ENCODE measurements around the gene FLT1. TPM values are rescaled to one million over a fixed set of nuclear protein-coding genes. Genes with fewer than 3 reads are reported as not detected.

FLT1 gene
- total RNA-seq, 3 donors from 2014 or later = 17.0 to 44.6 (median 29.0) TPM

DNA sequence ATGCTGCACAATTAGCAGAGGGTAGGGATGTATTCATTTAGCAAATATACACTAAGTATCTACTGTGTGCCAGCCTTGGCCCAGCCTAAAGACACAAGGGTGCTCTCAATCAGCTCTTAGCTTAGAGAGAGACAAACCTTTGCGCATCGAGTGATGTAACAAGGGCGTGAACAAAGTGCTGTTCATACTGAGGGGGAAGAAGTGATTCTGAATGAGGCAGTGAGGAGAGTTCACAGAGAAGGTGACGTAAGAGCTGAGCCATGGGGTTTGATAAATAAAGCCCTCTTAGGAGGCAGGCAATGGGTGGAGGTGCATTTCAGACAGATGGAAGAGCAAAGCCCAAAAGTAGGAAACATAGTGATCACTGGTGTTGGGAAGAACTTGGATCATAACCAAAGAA lies 68.5 kb downstream of the FLT1 start:
- H3K4me1 ChIP-seq = no peaks in the 10 kb centered on the region
- no peak for DNase-seq (ENCODE audit: low spot score in 2 of 2)
- TF ChIP-seq POLR2AphosphoS5 (IDR thresholded peaks at IDR 0.05) (no peak), POLR2A (IDR thresholded peaks at IDR 0.05) (no peak)
- TF ChIP-seq, protein P1, sequence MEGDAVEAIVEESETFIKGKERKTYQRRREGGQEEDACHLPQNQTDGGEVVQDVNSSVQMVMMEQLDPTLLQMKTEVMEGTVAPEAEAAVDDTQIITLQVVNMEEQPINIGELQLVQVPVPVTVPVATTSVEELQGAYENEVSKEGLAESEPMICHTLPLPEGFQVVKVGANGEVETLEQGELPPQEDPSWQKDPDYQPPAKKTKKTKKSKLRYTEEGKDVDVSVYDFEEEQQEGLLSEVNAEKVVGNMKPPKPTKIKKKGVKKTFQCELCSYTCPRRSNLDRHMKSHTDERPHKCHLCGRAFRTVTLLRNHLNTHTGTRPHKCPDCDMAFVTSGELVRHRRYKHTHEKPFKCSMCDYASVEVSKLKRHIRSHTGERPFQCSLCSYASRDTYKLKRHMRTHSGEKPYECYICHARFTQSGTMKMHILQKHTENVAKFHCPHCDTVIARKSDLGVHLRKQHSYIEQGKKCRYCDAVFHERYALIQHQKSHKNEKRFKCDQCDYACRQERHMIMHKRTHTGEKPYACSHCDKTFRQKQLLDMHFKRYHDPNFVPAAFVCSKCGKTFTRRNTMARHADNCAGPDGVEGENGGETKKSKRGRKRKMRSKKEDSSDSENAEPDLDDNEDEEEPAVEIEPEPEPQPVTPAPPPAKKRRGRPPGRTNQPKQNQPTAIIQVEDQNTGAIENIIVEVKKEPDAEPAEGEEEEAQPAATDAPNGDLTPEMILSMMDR (IDR thresholded peaks at IDR 0.05) = no peak
- no peak overlapping the region for H3K4me3 ChIP-seq
- intact Hi-C loops (cut with DNase I; ENCODE audit: low total_unique reads) = no loop called here
- H3K27ac ChIP-seq = no peak overlapping the region
- no peaks in the 10 kb centered on the region for H3K27me3 ChIP-seq
- H3K36me3 ChIP-seq = no peaks in the 10 kb centered on the region
- H3K9me3 ChIP-seq = no peaks in the 10 kb centered on the region

- intact Hi-C loops (cut with DNase I; ENCODE audit: low total_unique reads) = no loop called here
- Histone ChIP-seq H3K36me3 (no peaks in the 10 kb centered on the region), H3K27ac (no peak overlapping the region), H3K4me3 (no peak overlapping the region), H3K9me3 (no peaks in the 10 kb centered on the region), H3K4me1 (no peaks in the 10 kb centered on the region), H3K27me3 (no peaks in the 10 kb centered on the region)
- TF ChIP-seq, protein P1 (IDR thresholded peaks at IDR 0.05) = no peak
- TF ChIP-seq POLR2A (IDR thresholded peaks at IDR 0.05) (no peak), POLR2AphosphoS5 (IDR thresholded peaks at IDR 0.05) (no peak)
- DNase-seq (ENCODE audit: low spot score in 2 of 2) = no peak
Observed at GRCh38 chr13:28425793-28426192, 69.1 kb downstream of the FLT1 start.

- no peak for DNase-seq (ENCODE audit: low spot score in 2 of 2)
- Histone ChIP-seq H3K27ac (no peak overlapping the region), H3K4me3 (no peak overlapping the region), H3K27me3 (no peaks in the 10 kb centered on the region), H3K36me3 (no peaks in the 10 kb centered on the region), H3K9me3 (no peaks in the 10 kb centered on the region), H3K4me1 (no peaks in the 10 kb centered on the region)
- intact Hi-C loops (cut with DNase I; ENCODE audit: low total_unique reads) = no loop called here
- TF ChIP-seq POLR2A (IDR thresholded peaks at IDR 0.05) = no peak
- TF ChIP-seq POLR2AphosphoS5 (IDR thresholded peaks at IDR 0.05) = no peak
- TF ChIP-seq, protein P1 (IDR thresholded peaks at IDR 0.05) = no peak
Observed at GRCh38 chr13:28424541-28424940, 70.4 kb downstream of the FLT1 start.

- intact Hi-C loops (cut with DNase I; ENCODE audit: low total_unique reads) = no loop called here
- Histone ChIP-seq H3K9me3 (no peaks in the 10 kb centered on the region), H3K4me3 (no peak overlapping the region), H3K4me1 (no peaks in the 10 kb centered on the region), H3K27me3 (no peaks in the 10 kb centered on the region), H3K36me3 (no peaks in the 10 kb centered on the region), H3K27ac (no peak overlapping the region)
- TF ChIP-seq, protein P1 (IDR thresholded peaks at IDR 0.05) = no peak
- no peak for TF ChIP-seq POLR2AphosphoS5 (IDR thresholded peaks at IDR 0.05)
- TF ChIP-seq POLR2A (IDR thresholded peaks at IDR 0.05) = no peak
- DNase-seq (ENCODE audit: low spot score in 2 of 2) = no peak
Observed at GRCh38 chr13:28423010-28423409, 71.9 kb downstream of the FLT1 start.

DNA sequence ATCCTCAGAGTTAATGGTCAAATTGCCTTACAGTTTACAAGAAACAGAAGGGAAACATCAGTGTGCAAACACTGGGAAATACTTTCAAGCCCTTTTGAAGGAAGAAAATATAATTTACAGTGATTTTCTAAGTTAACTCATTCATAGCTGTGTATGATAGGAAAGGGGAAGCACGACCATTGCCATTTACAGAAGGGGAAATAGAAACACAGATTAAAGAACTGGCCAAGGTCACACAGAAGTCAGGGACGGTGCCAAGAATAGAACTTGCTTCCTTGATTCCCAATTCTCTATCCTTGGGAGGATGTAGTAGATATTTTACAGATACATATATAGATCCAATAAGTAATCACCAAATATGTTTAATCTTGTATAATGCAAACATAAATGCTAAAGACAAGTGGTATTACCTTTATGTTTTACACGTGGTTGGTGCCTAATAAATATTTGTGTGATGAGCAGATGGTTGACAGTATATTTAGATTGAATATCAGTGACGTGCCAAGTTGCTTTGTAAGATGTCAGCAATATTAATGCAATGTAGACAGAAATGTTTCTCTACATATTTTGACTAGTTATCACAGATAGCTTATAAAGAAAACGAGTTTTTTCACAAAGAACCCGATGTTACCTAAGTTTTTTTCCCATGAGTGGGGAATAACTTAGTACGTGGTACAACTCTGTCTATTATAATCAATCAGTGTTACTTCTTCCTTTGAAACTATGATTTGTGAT lies 73.1 kb downstream of the FLT1 start:
- Histone ChIP-seq H3K27ac (no peak overlapping the region), H3K27me3 (no peaks in the 10 kb centered on the region), H3K36me3 (no peaks in the 10 kb centered on the region), H3K4me1 (no peaks in the 10 kb centered on the region), H3K9me3 (no peaks in the 10 kb centered on the region), H3K4me3 (no peak overlapping the region)
- intact Hi-C loops (cut with DNase I; ENCODE audit: low total_unique reads) = no loop called here
- TF ChIP-seq, protein P1 (IDR thresholded peaks at IDR 0.05) = no peak
- TF ChIP-seq POLR2AphosphoS5 (IDR thresholded peaks at IDR 0.05) = no peak
- DNase-seq (ENCODE audit: low spot score in 2 of 2) = no peak

All from breast epithelium (tissue), 4 donors.